ENCODE results near the gene LOC101059915.

LOC101059915 gene

GRCh38 chrX:71627588-71628404, 39.5 kb upstream of the LOC101059915 start:
- no peak for TF ChIP-seq CTCF (IDR thresholded peaks at IDR 0.05; ENCODE audit: low read depth, low read length)
- Histone ChIP-seq H3K9me3 (no peaks in the 10 kb centered on the region), H3K4me1 (no peaks in the 10 kb centered on the region), H3K36me3 (no peaks in the 10 kb centered on the region), H3K4me3 (ENCODE audit: low read depth, low read length) (no peak overlapping the region), H3K27me3 (no peaks in the 10 kb centered on the region)
- DNase-seq, result no peak

- Histone ChIP-seq H3K4me3 (ENCODE audit: low read depth, low read length) (no peak overlapping the region), H3K27me3 (no peaks in the 10 kb centered on the region), H3K9me3 (no peaks in the 10 kb centered on the region), H3K36me3 (no peaks in the 10 kb centered on the region), H3K4me1 (no peaks in the 10 kb centered on the region)
- no peak for TF ChIP-seq CTCF (IDR thresholded peaks at IDR 0.05; ENCODE audit: low read depth, low read length)
- DNase-seq, result no peak
Measured at GRCh38 chrX:71629467-71629866, 37.9 kb upstream of the LOC101059915 start.

- no peak for DNase-seq
- no peak for TF ChIP-seq CTCF (IDR thresholded peaks at IDR 0.05; ENCODE audit: low read depth, low read length)
Measured at GRCh38 chrX:71632923-71633657, 34.3 kb upstream of the LOC101059915 start.

GRCh38 chrX:71634366-71634765, 33.0 kb upstream of the LOC101059915 start:
- H3K4me1 ChIP-seq, result no peaks in the 10 kb centered on the region
- no peak for DNase-seq
- H3K27me3 ChIP-seq, result no peaks in the 10 kb centered on the region
- no peaks in the 10 kb centered on the region for H3K9me3 ChIP-seq
- no peak for TF ChIP-seq CTCF (IDR thresholded peaks at IDR 0.05; ENCODE audit: low read depth, low read length)
- H3K4me3 ChIP-seq (ENCODE audit: low read depth, low read length), result no peak overlapping the region
- no peaks in the 10 kb centered on the region for H3K36me3 ChIP-seq

More at GRCh38 chrX:71632923-71633657, 34.3 kb upstream of the LOC101059915 start:
- H3K9me3 ChIP-seq, result no peaks in the 10 kb centered on the region
- no peak overlapping the region for H3K4me3 ChIP-seq (ENCODE audit: low read depth, low read length)
- no peaks in the 10 kb centered on the region for H3K36me3 ChIP-seq
- H3K4me1 ChIP-seq, result no peaks in the 10 kb centered on the region
- no peaks in the 10 kb centered on the region for H3K27me3 ChIP-seq

- no peaks in the 10 kb centered on the region for H3K9me3 ChIP-seq
- H3K4me3 ChIP-seq (ENCODE audit: low read depth, low read length), result no peak overlapping the region
- no peaks in the 10 kb centered on the region for H3K27me3 ChIP-seq
- no peaks in the 10 kb centered on the region for H3K4me1 ChIP-seq
- H3K36me3 ChIP-seq, result no peaks in the 10 kb centered on the region
- no peak for DNase-seq
- TF ChIP-seq CTCF (IDR thresholded peaks at IDR 0.05; ENCODE audit: low read depth, low read length), result no peak
Measured at GRCh38 chrX:71636438-71637252, 30.7 kb upstream of the LOC101059915 start.
